Psoas muscle (tissue), 8 donors: ENCODE results near the gene ALDH1L2. TPM values are rescaled to one million over a fixed set of nuclear protein-coding genes. Genes with fewer than 3 reads are reported as not detected.

Source experiments
- ATAC-seq, 4 donors: fragments of 200-7000 bp; cut with Tn5 transposase; one replicate each; pipeline ENCODE4 v1.9.1; 2020; ENCODE audit warnings: moderate library complexity in 3 of 4, mild to moderate bottlenecking in 2 of 4
- DNase-seq, 2 donors: peaks; one replicate each; pipeline ENCODE4 v3.0.0-alpha.2; 2020
- H3K27ac ChIP-seq: fragments of 200-600 bp; one replicate; pipeline ENCODE4 v1.8.0; 2022
- H3K27me3 ChIP-seq, 3 donors: fragments of 200-600 bp in 1 of 3; one replicate each; pipeline versions ENCODE4 v1.6.1 to v1.8.0; 2013 to 2022; ENCODE audit warnings: low read length in 2 of 3, mild to moderate bottlenecking in 2 of 3, moderate library complexity in 1 of 3; ENCODE audit not compliant: insufficient read depth in 3 of 3
- H3K36me3 ChIP-seq, 2 donors: fragments of 200-600 bp in 1 of 2; one replicate each; pipeline versions ENCODE4 v1.6.1 to v1.8.0; 2013 to 2022; ENCODE audit warnings: low read depth in 1 of 2, mild to moderate bottlenecking in 1 of 2, moderate library complexity in 1 of 2; ENCODE audit not compliant: insufficient read depth in 1 of 2
- H3K4me1 ChIP-seq: fragments of 200-600 bp; one replicate; pipeline ENCODE4 v1.8.0; 2022
- H3K4me3 ChIP-seq: fragments of 200-600 bp; one replicate; pipeline ENCODE4 v1.8.0; 2022; ENCODE audit warnings: mild to moderate bottlenecking
- H3K9me3 ChIP-seq: fragments of 200-600 bp; one replicate; pipeline ENCODE4 v1.8.0; 2022
- WGBS, 3 donors: extraction: QIAGEN DNeasy Blood & Tissue Kit; methylation state at CpG; one replicate each; pipeline versions ENCODE4 v1.1.6 to v1.1.7; 2013; 5-methylcytosine and 5-hydroxymethylcytosine counted together
- intact Hi-C, 2 donors: fragments of 100-400 bp; cut with DNase I; formaldehyde crosslinking; loops; one replicate each; pipeline versions ENCODE4 v1.11.0 to v1.14.2; 2022
- polyA plus RNA-seq, 3 donors: library from polyadenylated mRNA; stranded (reverse); fragments of 200-250 nt; gene quantifications; one replicate each; pipeline ENCODE4 v1.2.3, GENCODE V29; 2013
- total RNA-seq, 4 donors: library from RNA; stranded (reverse); fragmentation: NEBNext Ultra II Directional in 2 of 4; extraction: Animal tissue kit (Norgen Biotek cat#: 25700) in 2 of 4; gene quantifications; one replicate each; pipeline versions ENCODE4 v1.2.1 to v1.2.4, GENCODE V29; 2021 to 2023
- TF ChIP-seq, protein P1 (sequence below): fragments of 200-600 bp; IDR thresholded peaks from one replicate; pipeline ENCODE4 v1.8.0; 2022; ENCODE audit warnings: antibody characterized with exemption
- donor health status: healthy with polysubstance abuse.
- donor health status: DM: no; HTN: no; CAD: no; lungs with moderate emphysema.
- donor health status: Bipolar disorder and iron deficiency.
- donor health status: healthy.
- donor health status: DM: yes; HTN: yes; CAD: no.
- donor health status: DM: no; HTN: no; CAD: no.
- donor health status: DM: no; HTN: no; CAD: no.
- donor health status: DM: yes; HTN: yes; CAD: no.

ALDH1L2 gene
- total and polyA plus RNA-seq, 7 donors: 0.14 to 3.1 (median 0.93) TPM

DNA sequence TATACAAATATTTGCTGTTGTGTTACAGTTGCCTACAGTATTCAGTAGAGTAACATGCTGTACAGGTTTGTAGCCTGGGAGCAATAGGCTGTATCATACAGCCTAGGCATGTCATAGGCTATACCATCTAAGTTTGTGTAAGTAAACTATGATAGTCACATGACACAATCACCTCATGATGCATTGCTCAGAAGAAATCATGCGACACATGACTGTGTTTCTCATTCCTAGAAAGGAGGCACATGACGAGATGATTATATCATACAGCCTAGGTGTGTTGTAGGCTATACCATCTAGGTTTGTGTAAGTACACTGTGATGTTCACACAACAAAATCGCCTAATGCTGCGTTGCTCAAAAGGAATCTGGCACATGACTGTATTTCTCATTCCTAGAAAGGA lies 66.2 kb downstream of the ALDH1L2 start:
- peaks cover 0 to 12% of the 10 kb centered on the region in 2 donors for H3K36me3 ChIP-seq
- no peak overlapping the region for H3K4me3 ChIP-seq
- no peak overlapping the region for H3K27ac ChIP-seq
- ATAC-seq: no peak
- DNase-seq: no peak
- no peaks in the 10 kb centered on the region for H3K9me3 ChIP-seq
- intact Hi-C loops: no loop called here
- peaks cover 13% of the 10 kb centered on the region for H3K4me1 ChIP-seq
- WGBS, 3 donors: 69 to 88% (median 69%) methylated on average over 4 of the region's 4 CpGs
- H3K27me3 ChIP-seq: no peaks in the 10 kb centered on the region
- TF ChIP-seq, protein P1, sequence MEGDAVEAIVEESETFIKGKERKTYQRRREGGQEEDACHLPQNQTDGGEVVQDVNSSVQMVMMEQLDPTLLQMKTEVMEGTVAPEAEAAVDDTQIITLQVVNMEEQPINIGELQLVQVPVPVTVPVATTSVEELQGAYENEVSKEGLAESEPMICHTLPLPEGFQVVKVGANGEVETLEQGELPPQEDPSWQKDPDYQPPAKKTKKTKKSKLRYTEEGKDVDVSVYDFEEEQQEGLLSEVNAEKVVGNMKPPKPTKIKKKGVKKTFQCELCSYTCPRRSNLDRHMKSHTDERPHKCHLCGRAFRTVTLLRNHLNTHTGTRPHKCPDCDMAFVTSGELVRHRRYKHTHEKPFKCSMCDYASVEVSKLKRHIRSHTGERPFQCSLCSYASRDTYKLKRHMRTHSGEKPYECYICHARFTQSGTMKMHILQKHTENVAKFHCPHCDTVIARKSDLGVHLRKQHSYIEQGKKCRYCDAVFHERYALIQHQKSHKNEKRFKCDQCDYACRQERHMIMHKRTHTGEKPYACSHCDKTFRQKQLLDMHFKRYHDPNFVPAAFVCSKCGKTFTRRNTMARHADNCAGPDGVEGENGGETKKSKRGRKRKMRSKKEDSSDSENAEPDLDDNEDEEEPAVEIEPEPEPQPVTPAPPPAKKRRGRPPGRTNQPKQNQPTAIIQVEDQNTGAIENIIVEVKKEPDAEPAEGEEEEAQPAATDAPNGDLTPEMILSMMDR: no peak

DNA sequence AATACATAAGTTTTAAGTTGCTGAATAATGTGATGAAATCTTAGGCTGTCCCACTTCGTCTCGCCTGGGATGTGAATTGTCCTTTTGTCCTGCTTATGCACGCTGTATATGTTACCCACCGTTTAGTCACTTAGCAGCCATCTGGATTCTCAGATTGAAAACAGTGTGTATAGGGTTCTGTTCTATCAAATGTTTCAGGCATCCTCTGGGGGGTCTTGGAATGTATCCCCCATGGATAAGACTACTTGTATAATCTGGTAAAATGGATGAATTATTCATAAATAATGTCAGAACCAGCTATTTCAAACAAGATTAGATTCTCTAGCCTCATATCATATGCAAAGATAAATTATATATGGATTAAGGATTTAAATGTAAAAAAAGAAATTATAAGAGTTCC lies 68.7 kb downstream of the ALDH1L2 start:
- peaks cover 0 to 23% of the 10 kb centered on the region in 2 donors for H3K36me3 ChIP-seq
- no peaks in the 10 kb centered on the region for H3K9me3 ChIP-seq
- intact Hi-C loops: no loop called here
- DNase-seq: no peak
- no peak for ATAC-seq
- peaks cover 13% of the 10 kb centered on the region for H3K4me1 ChIP-seq
- WGBS, 3 donors: 76 to 81% (median 80%) methylated on average over 4 of the region's 4 CpGs
- H3K27ac ChIP-seq: no peak overlapping the region
- TF ChIP-seq, protein P1: no peak
- H3K27me3 ChIP-seq: no peaks in the 10 kb centered on the region
- H3K4me3 ChIP-seq: no peak overlapping the region

- TF ChIP-seq, protein P1: no peak
- intact Hi-C loops: no loop called here
Observed at GRCh38 chr12:105014603-105015002, 69.7 kb downstream of the ALDH1L2 start.

DNA sequence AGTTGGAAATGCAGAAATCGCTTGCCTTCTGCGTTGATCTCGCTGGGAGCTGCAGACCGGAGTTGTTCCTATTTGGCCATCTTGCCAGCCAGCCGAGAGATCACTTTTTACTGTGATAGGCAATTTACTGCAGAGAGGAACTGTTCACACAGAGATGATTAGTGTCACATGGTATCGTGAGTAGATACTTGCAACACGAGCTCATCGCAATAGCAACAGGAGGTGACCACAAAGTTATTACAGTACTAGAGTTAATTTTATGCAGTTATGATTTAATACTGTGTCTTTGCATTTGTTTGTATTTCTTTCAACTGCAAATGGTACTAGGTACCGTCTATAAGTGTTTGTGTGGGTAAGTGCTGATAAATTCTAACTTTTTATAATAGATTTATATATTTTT lies 70.4 kb downstream of the ALDH1L2 start:
- H3K27ac ChIP-seq: no peak overlapping the region

More at GRCh38 chr12:105014603-105015002, 69.7 kb downstream of the ALDH1L2 start:
- Histone ChIP-seq H3K36me3 (peaks cover 0 to 23% of the 10 kb centered on the region in 2 donors), H3K27ac (no peak overlapping the region), H3K27me3 (no peaks in the 10 kb centered on the region), H3K4me1 (peaks cover 13% of the 10 kb centered on the region), H3K4me3 (no peak overlapping the region), H3K9me3 (no peaks in the 10 kb centered on the region)
- no peak for ATAC-seq
- WGBS, 3 donors: 62 to 81% (median 66%) methylated on average over 2 of the region's 2 CpGs
- no peak for DNase-seq

DNA sequence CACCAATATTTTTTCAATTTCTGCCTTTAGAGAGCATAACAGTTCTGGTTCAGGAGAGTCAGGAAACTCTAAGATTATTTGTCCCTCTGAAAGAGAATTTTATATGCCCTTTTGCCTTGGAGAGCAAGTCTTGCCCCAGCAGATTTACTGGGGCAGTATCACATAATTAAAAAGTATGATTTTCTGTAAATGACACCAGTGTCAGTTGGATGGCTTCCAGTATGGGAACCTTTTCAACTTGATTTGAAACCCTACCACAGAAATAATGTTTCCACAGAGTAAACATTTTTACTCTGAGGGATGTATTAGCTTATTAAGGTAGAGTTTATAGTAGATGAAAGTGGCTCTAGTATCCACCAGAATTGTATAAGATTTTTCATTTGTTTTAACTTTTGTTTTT lies 82.8 kb downstream of the ALDH1L2 start:
- TF ChIP-seq, protein P1: no peak
- intact Hi-C loops: no loop called here

More for the DNA sequence above, 70.4 kb downstream of the ALDH1L2 start:
- 85 to 93% (median 87%) methylated on average over 9 of the region's 9 CpGs for WGBS, 3 donors
- intact Hi-C loops: no loop called here
- TF ChIP-seq, protein P1: no peak
- H3K4me3 ChIP-seq: no peak overlapping the region
- peaks cover 7% of the 10 kb centered on the region for H3K4me1 ChIP-seq
- H3K27me3 ChIP-seq: no peaks in the 10 kb centered on the region
- ATAC-seq (no peak), DNase-seq (no peak)
- no peaks in the 10 kb centered on the region for H3K9me3 ChIP-seq
- peaks cover 0 to 23% of the 10 kb centered on the region in 2 donors for H3K36me3 ChIP-seq

More for the DNA sequence above, 82.8 kb downstream of the ALDH1L2 start:
- Histone ChIP-seq H3K36me3 (peaks cover 4 to 74% of the 10 kb centered on the region in 2 donors), H3K4me3 (no peak overlapping the region), H3K4me1 (peaks cover 7% of the 10 kb centered on the region), H3K27me3 (no peaks in the 10 kb centered on the region), H3K9me3 (no peaks in the 10 kb centered on the region), H3K27ac (no peak overlapping the region)
- no peak for DNase-seq
- ATAC-seq: no peak
